NCI-H1092 (cell line): ENCODE results near the gene PCYT2.

Source experiments
- DNase-seq: peaks from one replicate; lab custom pipeline; 2025; lab: John Stamatoyannopoulos, UW

Gene PCYT2

DNA sequence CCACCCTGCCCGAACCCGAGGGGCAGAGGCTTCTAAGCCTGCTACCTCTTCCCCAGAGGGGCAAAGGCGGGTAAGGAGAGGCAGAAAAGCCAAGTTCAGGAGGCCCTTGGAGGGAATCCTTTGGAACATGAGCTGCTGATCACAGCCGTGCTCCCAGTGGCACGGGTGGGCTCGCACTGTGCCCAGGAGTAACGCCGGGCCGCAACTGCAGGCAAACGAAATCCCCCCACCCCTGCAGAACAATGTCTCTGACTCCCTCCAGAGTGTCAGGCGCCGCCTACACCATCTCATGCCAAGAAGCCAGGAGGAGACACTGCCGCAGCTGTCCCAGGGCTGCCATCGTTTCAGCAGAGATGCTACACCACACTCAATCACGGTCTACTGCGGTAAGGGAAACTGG is 59.8 kb downstream of the PCYT2 start:
- DNase-seq = no peak
